Urothelium cell line (cell line): ENCODE data around the gene PLA2G4B.

Experiments used
- DNase-seq: peaks from one replicate; pipeline ENCODE4 v3.0.0; 2011; ENCODE audit warnings: low spot score, mixed read lengths
- FAIRE-seq: peaks from 2 replicates; lab custom pipeline; 2011; peaks lifted over from hg19 to GRCh38; lab: Jason Lieb, UNC

PLA2G4B gene

DNA sequence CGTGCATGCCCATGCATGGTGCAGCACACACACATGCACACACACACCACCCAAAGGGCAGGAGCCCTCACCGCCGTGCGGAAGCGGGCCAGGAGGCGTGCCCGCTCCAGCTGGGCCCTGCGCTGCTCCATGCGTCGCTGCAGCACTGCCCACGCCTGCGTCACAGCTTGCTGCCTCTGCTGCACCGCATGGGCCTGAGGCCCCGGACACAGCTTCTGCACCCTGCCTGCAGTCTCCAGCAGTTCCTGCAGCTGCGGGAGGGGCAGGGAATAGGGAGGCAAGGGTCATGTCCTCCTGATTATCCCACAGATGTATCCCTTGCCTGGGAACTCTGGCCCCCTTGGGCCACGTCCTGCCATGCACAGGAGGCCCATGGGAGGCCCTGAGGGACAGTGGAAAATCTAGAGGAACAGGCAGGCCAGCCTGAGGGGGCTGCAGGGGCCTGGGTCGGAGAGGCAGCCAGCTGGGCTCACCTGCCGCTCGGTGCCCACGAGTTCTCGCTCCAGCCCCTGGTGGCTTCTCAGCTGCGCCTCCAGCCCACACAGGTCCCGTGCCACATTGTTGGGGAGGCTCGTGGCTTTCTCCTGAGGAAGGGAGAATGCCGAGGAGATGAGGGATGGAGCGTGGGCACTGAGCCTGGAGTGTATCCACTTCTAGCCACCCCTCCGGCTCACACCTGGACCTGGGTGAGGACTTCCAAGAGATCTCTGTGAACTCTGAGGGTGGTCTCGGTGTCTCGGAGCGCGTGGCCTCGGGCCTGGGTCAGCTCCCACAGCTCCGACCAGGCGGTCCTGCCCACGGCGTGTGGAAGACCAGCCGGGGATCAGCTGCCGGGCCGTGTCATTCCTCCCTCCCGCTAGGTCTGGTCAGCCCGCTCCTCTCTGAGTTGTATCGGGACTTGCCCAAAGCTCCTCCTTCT, 31.4 kb downstream of the PLA2G4B start:
- DNase-seq (no peak), FAIRE-seq (no peak)

DNA sequence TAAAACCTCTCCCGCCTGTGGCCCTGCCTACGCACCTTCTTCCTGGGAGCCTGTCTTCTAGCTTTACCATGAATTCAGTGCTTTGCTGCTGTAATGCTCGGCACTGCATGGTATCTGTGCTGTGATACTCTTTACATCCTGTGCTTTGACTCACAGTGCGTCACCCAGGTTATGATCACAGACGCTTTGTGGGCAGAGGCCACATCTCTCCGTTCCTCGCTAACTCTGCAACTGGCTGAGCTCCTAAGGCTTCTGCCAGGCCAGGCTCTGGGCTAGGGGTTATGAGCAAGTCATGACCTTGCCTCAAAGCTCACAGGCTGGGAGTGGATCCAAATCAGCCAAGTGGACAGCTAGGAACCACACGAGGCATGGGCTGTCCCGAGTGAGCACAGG, 32.0 kb downstream of the PLA2G4B start:
- DNase-seq = no peak
- no peak for FAIRE-seq

DNA sequence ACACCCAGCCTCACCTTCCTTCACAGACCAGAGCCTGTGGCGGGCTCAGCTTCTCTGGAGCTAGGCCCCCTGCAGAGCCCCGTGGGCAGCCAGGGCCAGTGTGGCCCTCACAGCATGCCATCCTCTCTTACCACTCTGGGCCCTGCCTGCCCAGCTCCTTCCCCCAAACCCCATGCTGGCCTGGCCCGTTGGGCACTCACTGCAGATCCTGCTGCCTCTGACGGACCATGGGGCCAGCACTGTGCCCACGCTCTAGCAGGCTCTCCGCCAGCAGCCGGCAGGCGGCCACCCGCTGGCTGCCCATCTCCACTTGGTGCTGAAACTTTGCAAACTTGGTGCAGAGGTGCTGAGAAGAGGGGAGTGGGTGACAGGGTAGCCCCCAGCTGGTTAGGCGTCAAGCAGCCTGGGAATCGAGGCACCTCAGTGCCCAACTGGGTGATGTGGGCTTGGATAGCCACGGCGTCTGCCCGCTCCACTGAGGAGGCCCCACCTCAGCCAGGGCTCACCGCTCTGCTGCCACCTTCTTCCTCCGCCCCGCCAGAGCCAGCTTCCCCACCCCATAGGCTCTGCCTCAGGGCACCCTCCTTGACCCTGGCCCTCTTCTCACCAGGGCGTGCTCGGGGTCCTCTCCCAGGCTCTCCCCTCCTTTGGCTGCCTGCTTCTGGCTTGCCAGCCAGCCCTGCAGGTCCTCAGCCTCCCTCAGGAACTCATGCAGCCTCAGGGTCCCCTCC, 32.7 kb downstream of the PLA2G4B start:
- no peak for FAIRE-seq
- DNase-seq = no peak

DNA sequence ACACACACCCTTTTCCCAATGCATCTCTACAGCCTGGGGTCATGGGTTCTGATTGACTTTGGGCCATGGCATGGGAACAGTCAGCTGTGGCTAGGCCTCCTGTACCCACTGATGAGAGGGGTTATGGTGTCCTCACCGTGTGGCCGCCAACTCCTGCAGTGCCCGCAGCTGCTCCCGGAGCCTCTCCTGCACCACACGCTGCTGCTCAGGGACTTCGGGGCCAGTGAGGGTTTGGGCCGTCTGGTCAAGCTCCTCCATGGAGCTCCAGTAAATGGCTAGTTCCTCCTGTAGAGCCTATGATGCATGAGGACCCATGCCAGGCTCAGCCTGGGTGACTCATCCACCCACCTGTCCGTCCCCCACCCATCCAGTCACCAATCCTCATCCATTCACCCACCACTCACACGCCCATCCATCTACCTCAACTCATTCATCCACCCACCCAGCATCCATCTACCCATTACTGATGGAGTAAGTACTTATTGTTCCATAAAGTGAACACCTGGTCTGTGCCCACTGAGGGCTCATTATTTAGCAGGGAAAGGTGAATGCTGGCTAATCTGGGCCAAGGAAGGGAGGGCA, 33.6 kb downstream of the PLA2G4B start:
- FAIRE-seq = no peak
- DNase-seq = no peak

DNA sequence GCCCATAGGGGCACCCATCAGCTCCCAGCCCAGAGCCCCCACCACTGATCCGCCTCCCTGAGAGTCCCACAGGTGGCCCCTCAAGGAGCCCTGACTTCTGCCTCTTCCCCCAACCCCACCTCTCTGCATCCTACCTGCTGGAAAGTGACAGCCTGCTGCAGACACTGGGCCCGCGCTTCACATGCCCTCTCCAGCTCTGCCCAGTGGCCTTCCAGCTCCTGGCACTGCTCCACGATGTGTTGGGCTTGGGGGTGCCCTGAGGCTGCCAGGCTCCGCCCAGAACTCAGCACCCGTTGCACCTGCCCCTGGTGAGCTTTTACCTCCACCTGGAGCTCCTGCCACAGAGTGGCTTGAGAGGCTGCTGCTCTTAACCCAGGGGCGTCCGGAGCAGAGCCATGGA, 35.1 kb downstream of the PLA2G4B start:
- FAIRE-seq = no peak
- no peak for DNase-seq

DNA sequence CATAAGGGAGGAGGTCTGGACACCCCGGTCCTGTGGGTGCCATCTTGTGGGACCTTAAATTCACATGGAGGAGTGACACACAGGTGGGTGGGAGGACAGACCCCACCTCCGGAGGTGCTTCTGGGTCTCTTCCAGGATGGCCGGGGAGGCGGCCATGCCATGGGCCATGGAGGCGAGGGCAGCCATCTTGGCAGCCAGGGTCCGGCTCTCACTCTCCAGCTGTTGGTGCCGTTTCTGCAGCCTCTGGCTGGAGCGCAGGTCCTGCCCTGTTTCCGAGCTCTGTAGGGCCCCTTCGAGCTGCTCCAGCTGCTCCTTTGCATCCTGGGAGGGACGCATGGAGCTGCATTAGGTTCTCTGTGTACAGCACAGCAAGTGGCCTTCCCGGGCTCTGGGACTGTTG, 36.1 kb downstream of the PLA2G4B start:
- DNase-seq (no peak), FAIRE-seq (no peak)

DNA sequence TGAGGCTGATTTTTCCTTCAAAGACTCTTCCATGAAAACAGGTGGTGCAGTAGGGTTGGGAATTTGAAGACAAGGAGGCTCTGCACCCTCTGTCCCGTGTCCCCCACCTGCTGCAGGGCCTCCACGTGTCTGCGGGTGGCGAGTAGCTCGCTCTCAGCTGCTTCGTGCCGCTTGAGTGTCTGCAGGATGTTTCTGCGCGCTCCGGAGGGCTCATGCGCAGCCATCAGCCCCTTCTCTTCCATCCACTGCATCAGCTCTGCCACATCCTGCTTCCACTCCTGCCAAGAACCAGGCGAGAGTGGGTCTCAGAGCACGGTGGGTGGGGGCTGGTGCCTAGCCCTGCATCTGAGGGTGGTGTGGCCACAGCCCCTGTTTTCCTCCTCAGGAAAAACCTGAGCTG, 37.4 kb downstream of the PLA2G4B start:
- FAIRE-seq = no peak

DNA sequence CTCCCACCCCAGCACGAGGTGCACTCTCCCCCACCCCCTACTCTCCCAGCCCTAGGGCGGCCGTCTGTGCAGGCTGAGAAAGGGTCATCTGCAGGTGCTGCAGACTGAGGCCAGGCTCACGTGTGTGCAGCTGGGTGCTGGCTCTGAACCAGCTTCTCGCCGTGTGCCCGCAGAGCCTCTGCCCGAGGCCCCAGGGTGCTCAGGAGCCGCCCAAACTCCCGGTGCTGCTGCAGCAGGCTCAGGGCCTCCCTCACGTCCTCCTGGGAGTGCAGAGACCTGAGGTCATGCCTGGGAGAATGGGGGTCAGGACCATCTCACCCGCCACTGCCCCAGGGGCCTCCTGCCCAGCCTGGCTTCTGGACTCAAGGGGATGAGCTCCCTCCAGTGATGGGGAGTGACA, 38.0 kb downstream of the PLA2G4B start:
- DNase-seq (no peak), FAIRE-seq (no peak)

More for the DNA sequence above, 37.4 kb downstream of the PLA2G4B start:
- no peak for DNase-seq

DNA sequence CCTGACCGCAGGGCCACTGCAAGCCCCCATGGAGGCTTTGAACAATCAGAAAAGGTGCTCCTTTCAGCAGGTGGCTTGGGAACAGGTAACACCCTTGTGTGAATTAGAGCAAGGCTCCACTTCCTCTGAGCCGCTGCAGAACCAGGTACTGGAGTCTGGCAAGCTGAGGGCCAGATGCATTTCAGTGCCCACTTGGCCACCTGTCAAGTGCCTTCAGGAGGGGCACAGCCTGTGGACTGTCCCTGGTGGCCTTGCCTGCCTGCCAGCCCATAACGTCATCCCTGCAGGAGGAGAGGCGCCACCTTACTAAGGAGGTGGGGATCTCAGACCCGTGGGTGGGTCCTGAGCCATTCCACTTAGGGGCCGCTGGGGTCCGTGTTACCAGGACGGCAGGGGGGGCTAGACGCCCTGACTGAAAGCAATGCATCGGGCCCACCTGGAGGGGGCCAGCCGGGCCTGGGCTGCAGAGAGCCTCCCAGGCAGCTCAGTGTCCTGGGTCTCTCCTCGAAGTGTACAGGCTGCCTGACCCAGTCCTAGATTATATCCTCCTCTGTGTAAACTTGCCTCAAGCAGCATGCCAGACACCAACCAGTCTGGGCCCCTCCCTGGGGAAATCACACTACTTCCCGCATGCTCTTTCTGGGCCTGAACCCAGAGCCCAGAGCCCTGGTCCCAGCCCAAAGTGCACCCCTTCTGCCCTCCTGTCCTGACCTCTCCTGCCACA, 39.1 kb downstream of the PLA2G4B start:
- DNase-seq (no peak), FAIRE-seq (no peak)

DNA sequence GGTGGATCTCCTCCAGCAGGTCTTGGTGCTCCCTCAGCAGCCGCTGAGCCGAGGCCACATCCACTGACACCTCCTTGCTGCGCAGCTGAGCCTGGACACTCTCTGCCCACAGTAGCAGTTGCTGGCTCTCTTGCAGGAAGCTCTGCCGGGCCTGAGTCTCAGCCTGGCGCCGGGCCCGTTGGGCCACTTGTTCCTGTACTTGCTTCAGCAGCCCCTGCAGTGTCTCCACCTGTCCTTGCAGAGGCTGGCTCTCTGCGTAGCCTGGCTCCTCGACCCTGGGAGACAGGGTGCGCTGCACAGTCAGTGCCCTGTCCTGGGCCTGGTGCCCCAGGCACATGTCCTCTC, 39.7 kb downstream of the PLA2G4B start:
- DNase-seq (no peak), FAIRE-seq (no peak)

DNA sequence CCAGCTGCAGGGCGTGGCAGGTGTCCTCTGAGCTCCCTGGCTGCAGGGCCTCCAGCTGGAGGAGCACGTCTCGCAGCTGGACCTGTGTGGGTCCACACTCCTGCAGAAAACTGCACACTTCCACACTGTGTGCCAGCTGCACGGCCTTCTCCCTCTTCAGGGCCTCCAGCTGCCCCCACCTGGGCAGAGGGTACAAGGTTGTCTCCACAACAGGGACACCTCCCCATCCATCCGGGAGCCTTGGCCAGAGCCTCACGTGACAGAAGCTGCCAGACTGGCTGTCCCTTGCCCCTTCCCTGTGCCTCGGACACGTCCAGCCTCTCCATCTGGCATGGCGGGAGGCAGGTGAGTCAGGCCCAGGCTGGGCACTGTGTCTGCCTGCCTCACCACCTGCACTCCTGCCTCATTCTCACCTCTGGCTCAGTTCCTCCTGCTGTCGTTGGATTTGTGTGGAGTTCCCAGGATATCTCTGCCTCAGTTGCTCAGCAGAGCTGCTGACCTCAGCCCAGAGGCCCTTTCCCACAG, 40.7 kb downstream of the PLA2G4B start:
- no peak for FAIRE-seq
- DNase-seq = no peak

DNA sequence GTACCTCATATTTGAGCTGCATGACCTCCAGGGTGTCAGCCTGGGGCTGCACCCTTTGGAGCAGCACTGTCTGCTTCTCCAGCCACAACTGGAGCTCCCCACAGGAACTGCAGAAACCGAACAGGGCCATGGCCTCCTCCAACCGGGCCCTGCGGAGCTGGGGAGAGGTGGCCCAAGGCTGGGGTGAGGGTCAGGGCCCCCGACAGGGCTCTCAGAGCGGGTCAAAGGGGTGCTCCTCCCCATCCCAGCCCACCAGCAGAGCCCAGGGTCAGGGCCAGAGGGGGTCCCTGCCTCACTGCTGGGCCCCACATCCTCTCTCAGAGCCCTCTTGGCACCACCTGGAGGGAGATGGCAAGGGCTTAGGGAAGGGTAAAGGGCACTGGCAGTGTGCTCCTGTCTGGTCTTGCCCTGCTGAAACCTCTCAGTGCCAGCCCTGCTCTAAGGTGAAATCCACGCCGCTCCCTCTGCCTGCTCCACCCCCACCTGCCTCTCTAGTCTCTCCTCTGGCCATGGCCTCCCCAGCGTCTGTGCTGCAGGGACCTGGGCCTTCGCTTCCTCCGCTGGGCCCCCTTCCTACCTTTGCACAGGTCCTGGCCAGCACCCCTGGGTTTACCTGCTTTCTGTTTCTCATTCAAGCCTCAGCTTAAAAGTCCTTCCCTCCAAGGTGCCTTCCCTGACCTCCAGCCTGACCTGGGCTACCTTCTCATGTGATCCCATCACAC, 41.7 kb downstream of the PLA2G4B start:
- DNase-seq (no peak), FAIRE-seq (no peak)

DNA sequence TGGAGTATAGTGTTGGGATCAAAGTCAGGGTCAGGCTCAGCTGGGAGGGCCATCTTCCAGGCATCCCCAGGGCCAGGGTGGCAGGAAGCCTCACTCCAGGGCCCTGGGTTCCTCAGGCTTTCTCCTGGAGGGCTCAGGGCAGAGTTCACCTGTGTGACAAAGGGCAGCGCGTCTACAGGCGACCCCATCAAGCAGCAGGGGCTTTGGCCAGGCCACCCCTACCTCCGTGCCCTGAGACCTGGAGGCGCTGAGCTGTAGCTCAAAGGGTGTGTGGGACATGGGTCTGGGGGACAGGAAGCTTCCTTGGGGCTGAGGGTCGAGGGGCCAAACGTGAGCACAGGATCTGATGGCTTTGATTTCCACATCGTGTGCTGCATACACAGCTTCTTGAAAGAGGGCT, 42.4 kb downstream of the PLA2G4B start:
- no peak for DNase-seq

DNA sequence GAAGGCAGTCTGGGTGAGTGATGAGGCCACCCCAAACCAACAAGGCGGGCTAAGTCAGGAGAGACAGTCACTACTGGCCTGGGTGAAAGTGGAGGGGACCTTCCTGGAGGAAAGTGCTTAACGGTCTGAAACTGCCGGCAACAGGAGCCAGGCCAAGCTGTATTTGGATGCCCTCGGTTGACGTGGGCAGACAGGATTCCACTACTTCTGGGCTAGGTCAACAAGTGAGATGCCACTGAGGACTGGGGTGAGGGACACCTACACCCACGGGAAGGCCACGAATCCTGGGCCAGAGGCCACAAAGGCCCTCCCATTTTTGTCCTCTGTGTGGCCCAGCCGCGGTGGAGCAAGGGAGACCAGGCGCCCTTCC, 42.9 kb downstream of the PLA2G4B start:
- no peak for FAIRE-seq
- DNase-seq = no peak

More for the DNA sequence above, 42.4 kb downstream of the PLA2G4B start:
- no peak for FAIRE-seq

DNA sequence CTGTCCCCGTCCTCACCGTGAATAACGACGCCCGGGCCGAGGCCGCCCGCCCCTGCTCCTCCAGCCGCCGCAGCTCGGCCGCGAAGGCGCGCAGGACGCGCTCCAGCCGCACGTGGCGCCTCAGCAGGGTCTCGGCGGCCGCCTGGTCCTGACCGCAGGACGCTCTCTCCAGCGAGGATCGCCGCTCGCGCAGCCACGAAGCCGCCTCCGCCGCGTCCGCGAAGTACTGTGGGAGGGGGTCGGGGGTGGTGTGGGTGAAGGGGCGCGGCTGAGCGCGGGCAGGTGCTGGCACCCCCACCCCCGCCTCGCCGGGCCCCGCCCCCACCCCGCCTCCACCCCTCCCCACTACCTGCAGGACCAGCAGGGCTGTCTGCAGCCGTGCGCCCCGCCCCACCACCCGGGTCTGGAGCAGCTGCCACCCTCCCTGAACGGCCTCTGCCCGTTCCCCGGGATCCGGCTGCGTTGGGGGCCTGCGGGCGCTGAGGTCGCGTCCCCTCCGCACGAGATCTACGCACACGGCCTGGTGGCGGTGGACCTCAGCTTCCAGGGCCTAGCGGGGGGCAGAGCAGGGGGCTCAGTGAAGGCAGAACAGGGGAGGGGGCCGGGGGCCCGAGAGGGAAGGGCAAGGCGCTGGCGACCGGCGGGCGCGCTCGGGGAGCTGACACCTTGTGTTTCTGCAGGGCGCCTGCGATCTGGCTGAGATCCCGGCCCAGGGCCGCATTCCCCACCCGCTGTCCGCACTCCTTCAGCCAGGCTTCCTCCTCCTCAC, 43.5 kb downstream of the PLA2G4B start:
- DNase-seq (no peak), FAIRE-seq (no peak)

DNA sequence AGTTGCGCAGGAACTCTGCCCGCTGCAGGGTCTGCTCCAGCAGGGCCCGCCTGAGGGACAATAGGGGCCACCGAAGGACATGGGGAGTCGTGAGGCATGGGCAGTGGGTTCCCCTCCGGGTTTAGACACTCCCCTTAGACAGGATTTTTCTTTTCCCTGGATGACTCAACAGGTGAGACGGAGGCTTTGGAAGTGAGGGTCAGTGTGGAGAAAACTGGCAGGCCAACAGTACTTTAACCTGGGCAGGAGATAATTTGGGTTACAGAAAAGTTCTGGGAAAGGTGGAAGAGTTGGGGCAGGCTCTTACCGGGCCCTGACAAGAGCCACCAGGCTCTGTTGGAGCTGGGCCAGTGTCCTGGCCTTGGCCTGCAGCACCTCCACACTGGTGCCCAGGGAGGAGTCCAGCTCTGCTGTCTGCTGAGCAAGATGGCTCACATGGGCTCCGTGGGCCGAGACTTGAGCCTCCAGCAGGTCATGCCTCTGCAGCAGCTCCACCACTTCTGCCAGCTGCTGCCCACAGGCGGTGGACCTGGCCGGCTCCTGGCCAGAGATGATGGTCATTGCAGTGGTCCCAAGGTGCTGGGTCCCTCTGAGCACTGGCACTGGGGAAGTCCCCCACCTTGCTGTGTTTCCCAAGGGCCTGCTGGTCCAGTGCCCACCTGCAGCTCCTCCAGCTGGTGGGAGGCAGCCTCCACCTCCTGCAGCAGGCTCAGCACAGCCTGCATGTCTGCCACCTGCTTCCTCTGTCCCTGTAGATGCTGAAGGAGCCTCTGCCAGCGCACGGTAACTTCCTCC, 44.2 kb downstream of the PLA2G4B start:
- FAIRE-seq = no peak
- no peak for DNase-seq

DNA sequence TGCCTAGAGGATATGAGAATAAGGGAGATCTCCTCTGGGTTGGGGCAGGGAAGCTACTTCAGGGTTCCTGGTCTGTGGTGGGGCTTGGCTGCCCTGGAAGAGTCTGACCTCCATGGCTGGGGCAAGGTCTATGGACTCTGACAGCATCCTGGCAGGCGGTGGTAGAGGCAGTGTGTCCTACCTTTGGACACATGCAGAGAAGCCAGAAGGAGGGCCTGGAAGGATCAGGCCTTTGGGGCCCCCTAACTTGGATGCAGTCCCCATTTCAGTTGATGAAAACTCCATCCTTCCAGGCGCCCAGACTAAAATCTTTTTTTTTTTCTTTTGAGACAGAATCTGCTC, 44.8 kb downstream of the PLA2G4B start:
- FAIRE-seq (no peak), DNase-seq (no peak)

DNA sequence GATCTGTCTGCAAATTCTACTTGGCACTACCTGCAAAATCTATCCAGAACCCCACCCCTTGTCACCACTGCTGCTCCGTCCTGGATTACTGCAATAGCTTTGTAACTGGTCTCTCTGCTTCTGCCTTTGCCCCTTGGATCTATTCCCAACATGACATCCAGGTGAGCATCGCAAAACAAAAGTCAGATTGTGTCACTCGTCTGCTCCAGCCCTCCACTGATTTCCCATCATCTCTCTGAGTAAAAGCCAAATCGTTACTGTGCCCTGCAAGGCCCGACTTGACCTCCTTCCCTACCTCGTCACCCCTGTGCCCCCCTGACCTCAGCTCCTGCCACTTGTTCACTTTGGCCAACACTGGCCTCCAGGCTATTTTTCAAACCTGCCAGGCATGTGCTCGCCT, 45.8 kb downstream of the PLA2G4B start:
- DNase-seq (no peak), FAIRE-seq (no peak)

DNA sequence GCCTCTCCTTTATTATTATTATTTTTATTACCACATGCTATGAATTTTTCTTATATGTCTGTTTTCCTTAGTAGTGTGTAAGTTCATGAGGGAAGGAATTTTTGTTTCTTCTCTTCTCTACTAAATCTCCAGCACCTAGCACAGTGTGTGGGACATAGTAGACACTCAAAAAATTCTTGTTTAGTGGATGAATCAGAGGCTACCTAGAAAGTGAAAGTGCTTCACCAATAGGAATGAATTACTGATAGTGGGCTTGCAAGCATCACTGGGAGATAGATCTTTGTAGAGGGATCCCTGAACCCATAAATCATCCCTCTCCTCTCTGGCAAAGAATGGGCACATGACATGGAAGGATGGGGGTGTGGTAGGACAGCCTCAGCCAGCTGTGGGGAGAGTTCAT, 46.7 kb downstream of the PLA2G4B start:
- FAIRE-seq (no peak), DNase-seq (no peak)
